ENCODE results near the gene ALCAM.
"Not testable (repeated sequence)": the region's sequence is repeated elsewhere in the genome, so short reads cannot be mapped to it uniquely, and the experiment has no call there.

ALCAM gene

DNA sequence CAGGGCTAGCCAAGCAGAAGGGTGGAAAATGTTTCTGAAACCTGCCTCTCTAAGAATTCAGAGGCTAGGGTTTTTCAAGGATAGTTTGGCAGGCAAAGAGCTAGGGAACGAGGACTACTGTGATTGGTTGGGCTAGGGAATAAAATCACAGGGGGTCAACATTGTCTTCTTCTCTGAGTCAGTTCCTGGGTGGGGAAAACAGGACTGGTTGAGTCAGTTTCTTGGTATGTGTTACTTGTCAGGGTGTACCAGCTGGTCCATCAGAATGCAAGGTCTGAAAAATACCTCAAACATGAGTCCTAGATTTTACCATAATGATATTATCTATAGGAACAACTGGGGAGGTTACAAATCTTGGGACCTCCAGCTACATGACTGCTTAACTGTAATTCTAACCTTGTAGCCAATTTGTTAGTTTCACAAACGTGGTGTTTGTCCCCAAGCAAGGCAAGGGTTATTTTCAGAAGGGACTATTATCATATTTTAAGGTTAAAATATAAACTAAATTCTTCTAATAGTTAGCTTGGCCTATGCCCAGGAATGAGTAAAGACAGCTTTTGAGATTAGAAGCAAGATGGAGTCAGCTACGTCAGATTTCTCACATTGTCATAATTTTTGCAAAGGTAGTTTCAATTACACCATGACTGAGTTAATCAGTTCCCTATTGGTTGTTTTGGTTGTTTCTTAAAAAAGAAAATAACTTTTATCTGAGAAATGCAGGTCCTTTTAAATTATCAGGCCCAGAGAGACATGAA is 231.5 kb downstream of the ALCAM start:
- DNase-seq (ENCODE audit: low spot score), result no peak

DNA sequence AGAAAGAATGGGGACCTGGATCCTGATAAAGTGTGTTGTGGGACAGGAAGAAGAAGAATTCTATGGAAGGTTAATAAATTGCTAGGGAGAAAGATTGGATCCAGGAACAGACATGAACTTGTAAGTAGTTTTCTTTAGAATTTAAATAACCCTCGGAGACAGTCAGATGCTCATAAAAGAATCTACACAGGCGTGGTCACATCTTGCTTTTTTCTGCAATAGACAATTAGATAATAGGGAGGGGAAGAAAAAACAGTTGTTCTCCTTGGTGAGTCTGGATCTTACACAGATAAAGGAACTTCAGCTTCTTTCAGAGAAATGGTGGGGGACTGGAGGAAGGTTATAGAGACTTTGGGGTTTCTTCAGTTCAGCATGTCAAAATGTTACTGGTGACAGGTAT is 232.6 kb downstream of the ALCAM start:
- DNase-seq (ENCODE audit: low spot score), result no peak

DNA sequence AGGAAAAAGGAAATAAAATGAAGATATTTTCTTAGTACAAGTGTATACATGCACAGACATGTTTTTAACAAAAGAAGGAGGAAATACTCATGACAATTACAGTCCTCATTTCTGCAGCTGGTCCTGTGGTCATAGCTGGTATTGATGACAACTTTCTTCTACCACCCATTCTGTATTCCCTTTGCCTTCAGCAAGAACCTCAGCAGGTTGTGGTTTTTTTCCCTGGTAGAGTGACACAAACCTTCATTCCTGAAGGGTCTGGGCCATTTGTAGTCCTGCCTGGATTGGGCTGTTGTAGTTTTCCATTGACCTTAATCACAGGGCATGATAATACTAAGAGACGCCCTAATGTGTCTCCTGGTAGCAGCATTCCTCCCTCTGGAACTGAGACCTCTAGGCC is 235.0 kb downstream of the ALCAM start:
- not testable (repeated sequence) for DNase-seq (ENCODE audit: low spot score)

DNA sequence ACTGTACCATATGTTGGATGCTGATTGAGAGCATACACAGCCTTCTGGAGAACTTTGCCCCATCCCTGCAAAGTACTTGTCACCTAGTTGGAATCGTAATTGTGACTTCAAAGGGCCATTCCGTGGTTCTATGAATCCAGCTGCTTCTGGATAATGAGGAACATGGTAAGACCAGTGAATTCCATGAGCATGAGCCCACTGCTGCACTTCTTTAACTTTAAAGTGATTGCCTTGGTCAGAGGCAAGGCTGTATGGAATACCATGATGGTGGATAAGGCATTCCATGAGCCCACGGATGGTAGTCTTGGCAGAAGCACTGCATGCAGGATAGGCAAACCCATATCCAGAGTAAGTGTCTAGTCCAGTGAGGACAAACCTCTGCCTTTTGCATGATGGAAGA is 235.6 kb downstream of the ALCAM start:
- DNase-seq (ENCODE audit: low spot score), result not testable (repeated sequence)

DNA sequence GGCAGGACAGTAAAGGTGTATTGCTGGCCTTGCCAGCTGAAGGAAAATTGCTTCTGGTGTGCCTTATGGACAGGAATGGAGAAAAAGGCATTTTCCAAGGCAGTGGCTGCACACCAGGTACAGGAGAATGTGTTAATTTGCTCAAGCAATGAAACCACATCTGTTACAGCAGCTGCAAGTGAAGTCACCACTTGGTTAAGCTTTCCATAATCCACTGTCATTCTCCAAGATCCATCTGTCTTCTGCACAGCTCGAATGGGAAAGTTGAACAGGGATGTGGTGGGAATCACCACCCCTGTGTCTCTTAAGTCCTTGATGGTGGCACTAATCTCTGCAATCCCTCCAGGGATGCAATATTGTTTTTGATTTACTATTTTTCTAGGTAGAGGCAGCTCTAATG is 236.8 kb downstream of the ALCAM start:
- not testable (repeated sequence) for DNase-seq (ENCODE audit: low spot score)

DNA sequence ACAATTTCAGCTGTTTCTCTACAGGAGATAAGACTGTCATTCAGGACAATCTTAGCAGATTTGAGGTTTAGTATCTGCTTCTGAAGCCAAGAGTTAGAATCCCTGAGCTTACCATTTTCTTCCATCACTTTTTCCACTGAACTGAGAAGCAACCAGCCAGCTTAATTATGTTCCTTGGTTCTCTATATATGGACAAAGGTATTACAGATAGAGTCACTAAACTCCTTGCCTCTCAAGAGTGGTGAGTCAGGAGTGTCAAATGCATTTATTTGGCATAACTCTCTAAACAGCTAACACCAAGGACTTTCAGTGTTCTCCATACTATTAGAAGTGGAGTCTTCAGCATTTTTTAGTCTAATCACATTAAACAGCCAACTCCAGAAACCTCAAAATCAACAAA is 239.3 kb downstream of the ALCAM start:
- no peak for DNase-seq (ENCODE audit: low spot score)

DNA sequence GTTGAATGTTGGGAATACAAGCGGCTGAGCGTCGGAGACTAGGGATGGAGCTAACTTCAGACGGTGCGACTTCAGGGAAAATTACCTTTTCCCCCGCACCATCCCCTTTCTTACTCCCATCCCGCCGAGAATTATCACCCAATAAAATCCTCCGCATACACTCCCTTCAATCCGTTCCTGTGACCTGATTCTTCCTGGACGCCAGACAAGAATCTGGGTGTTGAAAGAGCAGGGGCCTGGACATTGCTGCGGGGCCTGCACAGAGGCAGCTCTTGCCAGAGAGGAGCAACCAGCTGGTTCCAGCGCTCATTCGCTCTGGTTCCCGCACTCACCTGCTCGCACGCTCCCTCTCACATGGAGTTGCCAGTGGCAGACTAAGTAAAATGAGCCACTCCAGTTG is 241.9 kb downstream of the ALCAM start:
- DNase-seq (ENCODE audit: low spot score), result no peak

DNA sequence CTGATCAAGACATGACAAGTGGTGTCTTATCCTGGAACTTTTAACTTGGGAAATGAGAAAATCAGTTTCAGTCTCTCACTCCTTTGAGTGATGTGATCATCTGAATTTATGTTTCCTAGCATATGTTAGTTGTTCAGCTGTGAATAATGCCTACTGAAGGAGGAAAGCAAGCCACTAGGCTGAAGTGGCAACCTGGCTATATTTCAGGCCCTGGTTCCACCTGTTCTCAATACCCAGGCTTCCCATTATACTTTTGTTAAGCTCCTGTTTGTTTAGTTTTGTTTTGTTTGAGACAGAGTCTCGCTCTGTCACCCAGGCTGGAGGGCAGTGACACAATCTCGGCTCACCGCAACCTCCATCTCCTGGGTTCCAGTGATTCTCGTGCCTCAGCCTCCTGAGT is 243.8 kb downstream of the ALCAM start:
- DNase-seq (ENCODE audit: low spot score), result no peak

DNA sequence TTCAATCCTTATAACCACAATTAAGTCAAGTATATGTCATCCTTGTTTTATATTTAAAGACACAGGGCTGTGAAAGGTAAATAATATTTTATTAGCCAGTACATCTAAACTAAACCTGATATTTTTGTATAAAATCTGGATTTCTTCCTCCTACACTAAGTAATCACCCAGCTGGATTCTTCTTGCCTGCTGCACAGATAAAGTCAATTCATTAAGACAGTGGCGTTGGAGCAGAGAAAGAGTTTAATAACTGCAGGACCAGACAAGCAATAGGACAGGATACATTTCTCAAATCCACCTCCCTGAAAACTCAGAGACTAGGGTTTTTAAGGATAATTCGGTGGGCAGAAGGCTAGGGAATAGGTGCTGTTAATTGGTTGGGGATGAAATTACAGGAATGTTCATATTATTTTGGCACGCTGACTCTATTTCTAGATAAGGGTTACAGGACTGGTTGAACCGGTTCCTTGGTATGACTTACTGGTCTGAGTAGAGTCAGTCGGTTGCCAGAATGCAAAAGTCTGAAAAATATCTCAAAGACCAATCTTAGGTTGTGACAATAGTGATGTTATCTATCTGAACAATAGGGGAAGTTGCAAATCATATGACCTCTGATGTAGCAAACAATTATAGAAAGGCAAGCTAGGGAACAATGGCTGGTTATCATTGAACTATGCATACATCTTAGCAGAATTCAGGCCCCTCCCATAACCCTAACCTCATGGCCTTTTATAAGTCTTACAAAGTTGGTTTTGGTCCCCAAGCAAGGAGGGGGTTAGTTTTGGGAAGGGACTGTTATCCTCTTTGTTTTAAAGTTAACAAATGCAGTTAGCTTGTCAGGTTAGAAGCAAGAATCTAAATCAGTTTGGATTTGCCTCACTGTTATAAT is 244.8 kb downstream of the ALCAM start:
- no peak for DNase-seq (ENCODE audit: low spot score)

DNA sequence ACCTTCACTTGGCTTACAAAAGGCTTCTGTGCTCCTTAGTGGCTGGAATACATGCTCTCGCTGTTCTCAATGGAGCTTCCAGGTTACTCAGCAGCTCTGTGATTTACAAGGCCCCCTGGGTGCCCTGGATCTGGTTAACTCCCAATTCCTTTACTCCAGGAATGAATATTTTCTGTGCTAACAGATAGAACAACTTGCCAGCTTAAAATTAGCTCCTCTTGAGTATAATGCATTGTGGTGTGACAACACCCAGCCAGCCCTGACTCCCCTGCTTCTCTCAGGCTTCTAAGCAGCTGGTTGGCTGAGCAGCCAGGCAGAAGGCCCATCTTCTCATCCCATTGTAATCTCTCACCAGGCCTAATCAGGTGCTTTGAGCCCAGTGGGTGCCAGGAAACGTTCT is 246.4 kb downstream of the ALCAM start:
- DNase-seq (ENCODE audit: low spot score), result no peak

DNA sequence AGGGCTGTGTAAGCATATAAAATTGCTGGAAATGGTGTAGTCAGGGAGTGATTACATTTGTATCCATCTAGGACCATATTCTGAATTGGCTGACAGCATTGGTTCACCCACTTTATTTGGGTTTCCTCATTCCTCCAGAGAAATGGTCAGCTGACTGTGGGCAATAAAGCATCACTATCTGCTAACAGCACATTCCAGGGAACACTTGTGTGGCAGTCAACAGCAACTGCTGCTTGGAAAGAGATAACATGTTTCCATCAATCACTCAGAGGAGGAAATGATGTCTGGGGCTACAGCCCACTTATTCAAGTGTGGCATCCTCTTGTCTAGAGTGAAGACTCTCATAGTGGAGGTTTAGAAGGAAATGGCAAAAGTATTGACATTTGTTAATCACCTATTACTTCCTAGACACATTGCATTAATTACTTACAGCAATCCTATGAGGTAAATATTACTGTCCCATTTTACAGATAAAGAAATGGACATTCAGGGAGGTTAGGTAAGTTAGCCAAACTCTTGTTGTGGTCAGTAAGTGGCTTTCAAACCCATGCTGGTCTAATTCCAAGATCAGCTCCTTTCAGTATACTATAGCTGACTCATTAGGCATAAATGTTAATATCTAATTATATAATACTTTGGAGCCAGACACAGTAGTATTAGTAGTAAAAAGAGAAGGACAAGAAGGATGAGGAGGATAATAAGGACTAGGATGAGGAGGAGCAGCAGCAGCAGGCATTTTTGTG is 247.8 kb downstream of the ALCAM start:
- no peak for DNase-seq (ENCODE audit: low spot score)

DNA sequence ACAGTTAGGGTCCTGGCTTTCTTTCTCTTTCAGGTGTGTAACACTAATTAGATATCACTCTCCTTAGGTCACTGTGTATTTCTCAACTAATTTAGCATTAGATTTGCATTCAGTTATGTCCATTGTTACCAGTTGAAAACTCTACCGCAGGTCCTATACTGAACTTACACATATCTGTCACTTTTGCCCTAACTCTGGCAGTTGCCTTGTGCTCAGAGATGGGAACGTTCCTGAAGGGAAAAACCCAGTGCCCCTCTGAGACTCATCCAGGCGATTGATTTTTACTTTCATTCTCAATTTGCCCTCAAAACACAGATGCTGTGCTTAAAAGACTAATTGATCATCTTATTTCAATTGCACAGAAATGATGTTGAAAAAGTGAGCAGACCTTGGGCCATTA is 249.1 kb downstream of the ALCAM start:
- no peak for DNase-seq (ENCODE audit: low spot score)

DNA sequence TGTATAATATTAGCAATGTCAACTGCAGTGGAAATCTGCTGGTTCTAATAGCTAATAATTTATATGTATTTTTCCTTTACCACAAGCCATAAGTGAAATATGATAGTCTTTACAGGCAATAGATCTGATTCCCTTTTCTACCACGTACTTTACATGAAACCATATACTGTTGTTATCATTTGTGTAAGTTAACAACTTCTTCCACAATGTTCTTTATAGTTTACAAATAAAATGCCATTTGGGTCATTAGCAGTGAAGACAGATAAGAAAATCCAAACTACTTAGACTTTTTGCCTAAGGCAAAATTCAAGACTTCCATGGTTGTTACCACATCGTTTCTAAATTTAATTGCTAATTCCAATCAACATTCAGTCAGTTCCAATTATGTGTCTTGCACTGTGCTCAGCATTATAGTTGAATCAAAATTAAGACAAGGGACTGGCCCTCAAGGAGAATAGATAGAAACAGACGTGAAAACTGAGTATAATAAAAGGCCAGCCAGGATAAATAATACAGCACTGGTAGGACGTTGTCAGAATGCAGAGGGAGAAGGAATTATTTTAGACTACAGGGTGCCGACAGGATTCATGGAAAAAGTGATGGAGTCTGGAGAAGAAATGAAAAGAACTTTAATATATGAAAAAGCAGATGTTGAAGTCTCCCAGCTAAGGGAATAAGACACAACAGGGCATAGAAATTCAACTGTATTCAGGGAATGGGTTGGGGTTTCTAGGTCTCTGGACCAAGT is 249.8 kb downstream of the ALCAM start:
- no peak for DNase-seq (ENCODE audit: low spot score)

DNA sequence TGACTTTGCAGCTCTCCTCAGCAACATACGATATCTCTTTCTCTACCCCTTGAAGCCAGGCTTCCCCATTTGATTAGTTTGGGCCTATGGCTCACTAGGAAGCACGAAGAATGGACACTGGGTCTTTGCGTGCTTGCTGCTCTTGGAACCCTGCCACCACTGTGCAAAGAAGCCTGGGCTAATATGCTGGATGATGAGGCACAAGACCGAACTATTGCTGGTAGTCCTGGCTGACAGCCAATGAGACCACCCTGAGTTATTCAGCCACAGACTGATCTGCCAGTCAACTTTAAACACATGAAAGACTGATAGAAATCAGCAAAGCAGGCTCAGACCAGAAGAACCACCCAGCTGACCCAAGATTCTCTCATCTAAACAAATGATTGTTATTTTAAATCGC is 251.8 kb downstream of the ALCAM start:
- no peak for DNase-seq (ENCODE audit: low spot score)

DNA sequence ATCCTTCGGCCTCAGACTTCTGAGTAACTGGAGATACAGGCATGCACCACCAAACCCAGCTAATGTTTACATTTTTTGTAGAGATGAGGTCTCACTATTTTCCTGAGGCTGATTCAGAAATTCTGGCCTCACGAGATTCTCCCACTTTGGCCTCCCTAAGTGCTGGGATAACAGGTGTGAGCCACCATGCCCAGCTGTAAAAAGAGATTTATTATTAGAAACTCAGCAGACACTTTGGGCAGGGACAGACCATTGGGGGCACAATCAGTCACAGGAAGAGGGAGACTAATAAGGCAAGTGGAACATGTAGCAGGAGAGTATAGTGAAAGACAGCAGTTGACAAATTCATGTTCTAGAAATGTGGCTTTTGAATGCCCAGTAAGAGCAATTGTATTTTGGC is 252.9 kb downstream of the ALCAM start:
- DNase-seq (ENCODE audit: low spot score), result no peak

DNA sequence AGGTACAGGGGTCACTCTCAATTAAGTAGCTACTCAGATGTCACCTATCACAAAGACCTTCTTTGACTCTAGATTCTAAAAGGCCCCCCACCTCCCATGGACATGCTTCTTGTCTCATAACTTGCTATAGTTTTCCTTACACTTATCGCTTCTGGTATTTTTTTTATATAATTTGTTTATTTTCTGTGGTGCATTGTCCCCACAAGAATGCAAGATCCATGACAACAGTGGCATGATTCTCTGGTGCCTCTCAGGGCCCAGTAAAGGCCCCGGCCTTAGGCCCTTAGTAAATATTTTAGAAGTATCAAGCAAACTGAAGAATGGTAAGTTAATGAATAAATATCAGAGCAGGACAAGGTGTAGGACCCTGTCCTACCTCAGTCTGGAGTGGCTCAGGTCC is 253.5 kb downstream of the ALCAM start:
- no peak for DNase-seq (ENCODE audit: low spot score)

DNA sequence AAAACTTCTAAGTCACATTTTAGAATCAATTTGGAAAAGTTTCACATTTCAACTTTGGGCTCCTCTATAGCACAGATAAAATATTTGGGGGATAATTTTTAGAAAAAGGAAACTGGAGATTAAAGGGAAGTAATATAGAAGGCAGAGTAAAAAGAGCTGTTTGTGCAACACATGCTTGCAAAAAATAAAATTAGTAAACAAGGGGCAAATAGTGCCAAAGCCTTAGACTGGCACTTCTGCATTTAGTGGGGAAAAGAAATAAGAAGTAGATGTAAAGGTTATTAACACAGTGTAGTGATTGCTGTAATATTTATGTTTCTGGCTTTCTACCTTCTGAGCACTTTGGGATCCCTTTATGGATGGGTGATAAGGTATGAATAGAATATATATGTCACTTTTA is 255.5 kb downstream of the ALCAM start:
- DNase-seq (ENCODE audit: low spot score), result no peak

Measured in cerebellar cortex (tissue), 1 donor.